ENCODE measurements around the gene ERF.

- TF ChIP-seq CTCF (conservative IDR thresholded peaks at IDR 0.05; ENCODE audit: low read depth, low read length) (no peak), BHLHE40 (IDR thresholded peaks at IDR 0.05; ENCODE audit: low read depth, low read length) (no peak), RAD21 (IDR thresholded peaks at IDR 0.05; ENCODE audit: low read length) (no peak), MAZ (IDR thresholded peaks at IDR 0.05; ENCODE audit: borderline replicate concordance, low read depth, low read length) (no peak), NFE2L2 (IDR thresholded peaks at IDR 0.05; ENCODE audit: low read depth, low read length) (no peak), POLR2A (IDR thresholded peaks at IDR 0.05; ENCODE audit: low read depth, low read length) (no peak)
These were observed 17.1 kb upstream of the ERF start for GRCh38 chr19:42271861-42272534.
